ENCODE data around the gene MT4. TPM values are rescaled to one million over a fixed set of nuclear protein-coding genes. Genes with fewer than 3 reads are reported as not detected.
A peak's percentile ranks its signal among the peaks of the same experiment; 100 is the strongest.

The MT4 gene
- polyA plus RNA-seq, 2 of the 4 experiments (the other 2 are of a cell fraction), result not detected

- DNase-seq (ENCODE audit: low read depth in 1 of 2, low spot score in 1 of 2), result no peak
- no peaks in the 10 kb centered on the region for H3K4me1 ChIP-seq
- no peak for ATAC-seq
- no peak overlapping the region for H3K27ac ChIP-seq
- no peak overlapping the region for H3K4me3 ChIP-seq
- no peaks in the 10 kb centered on the region for H3K9me3 ChIP-seq
- 67% methylated on average over 5 of the region's 5 CpGs for WGBS (ENCODE audit: missing lambda C conversion rate)
- no peak for TF ChIP-seq ATOH8 (CRISPR knock-in tag; IDR thresholded peaks at IDR 0.05; ENCODE audit: low read depth)
- no peak for TF ChIP-seq HOXB13 (CRISPR knock-in tag; IDR thresholded peaks at IDR 0.05; ENCODE audit: low read depth)
- TF ChIP-seq EHMT2 (IDR thresholded peaks at IDR 0.05; ENCODE audit: low read depth), result no peak
- no peak for TF ChIP-seq JUN (IDR thresholded peaks at IDR 0.05)
- no peak for TF ChIP-seq SREBF2 (IDR thresholded peaks at IDR 0.05)
- no peak for TF ChIP-seq KDM5A (IDR thresholded peaks at IDR 0.05)
- no peak for TF ChIP-seq CHD2 (IDR thresholded peaks at IDR 0.05; ENCODE audit: low read length, partially characterized antibody)
- no peak for TF ChIP-seq EP300 (IDR thresholded peaks at IDR 0.05)
- no peak for TF ChIP-seq REST (IDR thresholded peaks at IDR 0.05)
- TF ChIP-seq GATA3 (IDR thresholded peaks at IDR 0.05; ENCODE audit: borderline replicate concordance), result no peak
- TF ChIP-seq MAFK (IDR thresholded peaks at IDR 0.05; ENCODE audit: partially characterized antibody), result no peak
- no peak for TF ChIP-seq ZFP36 (IDR thresholded peaks at IDR 0.05; ENCODE audit: borderline replicate concordance, partially characterized antibody)
- TF ChIP-seq HOXB5 (CRISPR knock-in tag; IDR thresholded peaks at IDR 0.05), result no peak
- TF ChIP-seq RCOR1 (IDR thresholded peaks at IDR 0.05; ENCODE audit: low read depth, low read length), result no peak
- ChIA-PET CTCF (interaction anchor here (1.0 kb wide), 1 partner anchor 108 kb away, joined by 3 read pairs; no protein-coding TSS in a partner anchor), POLR2A (no interaction called here)
- no peak overlapping the region for H3K4me2 ChIP-seq
- FAIRE-seq, result no peak
These were observed 29.4 kb downstream of the MT4 start for GRCh38 chr16:56594292-56594619.

GRCh38 chr16:56600398-56600999 lies 35.6 kb downstream of the MT4 start:
- peak; percentile 69 to 87 for DNase-seq (ENCODE audit: low read depth in 1 of 2, low spot score in 1 of 2)
- TF ChIP-seq CBX2 (IDR thresholded peaks at IDR 0.05; ENCODE audit: borderline replicate concordance, low read depth), result no peak
- no peak for TF ChIP-seq TP53 (CRISPR knock-in tag; IDR thresholded peaks at IDR 0.05)
- no peak for TF ChIP-seq FOXS1 (CRISPR knock-in tag; IDR thresholded peaks at IDR 0.05)
- no peak for TF ChIP-seq ATOH8 (CRISPR knock-in tag; IDR thresholded peaks at IDR 0.05; ENCODE audit: low read depth)
- TF ChIP-seq NFE2L2 (conservative IDR thresholded peaks at IDR 0.05; ENCODE audit: low read length), result no peak
- TF ChIP-seq RFX5 (IDR thresholded peaks at IDR 0.05), result no peak
- TF ChIP-seq SMC3 (IDR thresholded peaks at IDR 0.05), result peak; percentile 80
- TF ChIP-seq CBX8 (IDR thresholded peaks at IDR 0.05), result no peak
- TF ChIP-seq KDM5A (IDR thresholded peaks at IDR 0.05), result no peak
- TF ChIP-seq PHF8 (IDR thresholded peaks at IDR 0.05; ENCODE audit: borderline replicate concordance, low read depth), result no peak
- TF ChIP-seq CTCF (IDR thresholded peaks at IDR 0.05), result peak; percentile 74
- no peak for TF ChIP-seq ZC3H11A (IDR thresholded peaks at IDR 0.05)
- TF ChIP-seq HOXB13 (CRISPR knock-in tag; IDR thresholded peaks at IDR 0.05; ENCODE audit: low read depth), result no peak
- TF ChIP-seq RAD21 (conservative IDR thresholded peaks at IDR 0.05 in 1 of 2, IDR thresholded peaks at IDR 0.05 in 1 of 2), result peak; percentile 68 to 69
- no peak for TF ChIP-seq KDM1A (IDR thresholded peaks at IDR 0.05; ENCODE audit: low read depth)
- TF ChIP-seq FOSL2 (IDR thresholded peaks at IDR 0.05), result no peak
- TF ChIP-seq FOSL2 (CRISPR knock-in tag; IDR thresholded peaks at IDR 0.05), result no peak
- no peak for TF ChIP-seq HDAC2 (IDR thresholded peaks at IDR 0.05)
- TF ChIP-seq CHD4 (IDR thresholded peaks at IDR 0.05; ENCODE audit: borderline replicate concordance), result no peak
- TF ChIP-seq CEBPB (IDR thresholded peaks at IDR 0.05), result no peak
- TF ChIP-seq HOXA7 (CRISPR knock-in tag; IDR thresholded peaks at IDR 0.05), result no peak
- Histone ChIP-seq H3K9me3 (no peaks in the 10 kb centered on the region), H3K4me3 (no peak overlapping the region), H3K27ac (peak overlapping the region; percentile 34 to 61; a peak in 4 of 6 replicates), H3K4me1 (peaks cover 12% of the 10 kb centered on the region), H3K4me2 (peak overlapping the region; percentile 45)
- WGBS (ENCODE audit: missing lambda C conversion rate), result 12% methylated on average over 8 of the region's 8 CpGs
- POLR2A ChIA-PET, result interaction anchor here (0.6 to 1.0 kb wide), 3 partner anchors 81 to 329 kb away, joined by 3 read pairs; partner anchors contain the start of gene MT1X
- FAIRE-seq, result peak; percentile 54
- CTCF ChIA-PET, result interaction anchor here (0.6 to 19.7 kb wide), 44 partner anchors 9 to 376 kb away, joined by 3 to 340 read pairs (median 4); partner anchors contain the start of genes MT1A, MT1B, MT1F and MT1X
- ATAC-seq, result peak; percentile 84 to 87

All from A549 (cell line).